ENCODE results near the gene IFFO2. TPM values are rescaled to one million over a fixed set of nuclear protein-coding genes. Genes with fewer than 3 reads are reported as not detected.
A peak's percentile ranks its signal among the peaks of the same experiment; 100 is the strongest.

The IFFO2 gene
- total and polyA plus RNA-seq, 2 donors (not counting 1 experiment from before 2014, with no cell fraction given) = 16.8 to 19.2 TPM

DNA sequence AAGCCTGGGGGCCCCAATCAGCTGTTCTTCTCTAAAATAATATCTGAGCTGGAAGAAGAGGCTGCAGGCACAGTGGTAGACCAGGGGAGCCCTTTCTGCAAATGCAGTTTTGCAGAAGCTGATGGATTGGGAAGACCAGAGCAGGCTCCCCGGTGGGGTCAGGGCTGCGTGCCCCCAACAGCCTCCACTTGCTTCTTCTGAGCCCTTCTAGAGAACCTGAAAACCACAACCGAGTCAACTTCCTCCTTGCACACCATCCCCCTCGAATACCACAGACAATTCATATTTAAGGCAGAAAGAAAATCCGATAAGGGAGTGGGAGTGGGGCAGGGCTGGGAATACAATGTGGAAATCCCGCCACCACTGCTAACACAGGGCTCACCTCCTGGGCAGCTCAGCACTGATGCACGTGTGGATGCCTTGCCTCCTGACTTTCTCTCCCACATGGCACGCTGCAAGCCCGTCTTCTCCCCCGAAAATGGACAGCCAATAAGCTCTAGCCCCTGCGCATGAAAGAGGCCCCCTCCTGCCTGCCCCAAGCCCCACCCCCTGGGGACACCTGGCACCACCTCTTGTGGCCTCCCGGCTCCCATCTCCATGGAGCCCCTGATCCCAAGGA lies 28.7 kb downstream of the IFFO2 start:
- ChIA-PET POLR2A (interaction anchor here (0.6 to 2.6 kb wide), 9 partner anchors 16 to 536 kb away, joined by 3 to 37 read pairs (median 7); partner anchors contain the start of genes ALDH4A1 and IFFO2), CTCF (interaction anchor here (0.6 to 9.7 kb wide), 9 partner anchors 15 to 129 kb away, joined by 3 to 127 read pairs (median 9); partner anchors contain the start of genes ALDH4A1 and IFFO2)
- TF ChIP-seq EZH2 (IDR thresholded peaks at IDR 0.05; ENCODE audit: borderline replicate concordance, insufficient read depth, low read depth, low read length, poor library complexity, severe bottlenecking) = no peak
- TF ChIP-seq, protein P1, sequence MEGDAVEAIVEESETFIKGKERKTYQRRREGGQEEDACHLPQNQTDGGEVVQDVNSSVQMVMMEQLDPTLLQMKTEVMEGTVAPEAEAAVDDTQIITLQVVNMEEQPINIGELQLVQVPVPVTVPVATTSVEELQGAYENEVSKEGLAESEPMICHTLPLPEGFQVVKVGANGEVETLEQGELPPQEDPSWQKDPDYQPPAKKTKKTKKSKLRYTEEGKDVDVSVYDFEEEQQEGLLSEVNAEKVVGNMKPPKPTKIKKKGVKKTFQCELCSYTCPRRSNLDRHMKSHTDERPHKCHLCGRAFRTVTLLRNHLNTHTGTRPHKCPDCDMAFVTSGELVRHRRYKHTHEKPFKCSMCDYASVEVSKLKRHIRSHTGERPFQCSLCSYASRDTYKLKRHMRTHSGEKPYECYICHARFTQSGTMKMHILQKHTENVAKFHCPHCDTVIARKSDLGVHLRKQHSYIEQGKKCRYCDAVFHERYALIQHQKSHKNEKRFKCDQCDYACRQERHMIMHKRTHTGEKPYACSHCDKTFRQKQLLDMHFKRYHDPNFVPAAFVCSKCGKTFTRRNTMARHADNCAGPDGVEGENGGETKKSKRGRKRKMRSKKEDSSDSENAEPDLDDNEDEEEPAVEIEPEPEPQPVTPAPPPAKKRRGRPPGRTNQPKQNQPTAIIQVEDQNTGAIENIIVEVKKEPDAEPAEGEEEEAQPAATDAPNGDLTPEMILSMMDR (IDR thresholded peaks at IDR 0.05) = no peak
- no peaks in the 10 kb centered on the region for H3K27me3 ChIP-seq (replicated peaks in 1 of 4; ENCODE audit: control extremely low read depth in 1 of 4, control insufficient read depth in 3 of 4, insufficient read depth in 4 of 4, low read length in 3 of 4)
- peak; percentile 56 for ATAC-seq (ENCODE audit: low read depth)
- Mint-ChIP-seq H3K27ac (peak overlapping the region; percentile 97), H3K9me3 (ENCODE audit: insufficient read depth) (no peaks in the 10 kb centered on the region), H3K4me1 (peaks cover 83% of the 10 kb centered on the region), H3K27me3 (no peaks in the 10 kb centered on the region), H3K4me3 (peak overlapping the region; percentile 68)
- intact Hi-C loops (cut with micrococcal nuclease) = loop anchor here (1.0 to 5.0 kb wide), 5 partner anchors 20 to 45 kb away; partner anchors contain the start of genes ALDH4A1 and IFFO2
- H3K9ac ChIP-seq (ENCODE audit: low read length) = peak overlapping the region; percentile 57
- H3K4me3 ChIP-seq (ENCODE audit: control extremely low read depth in 1 of 5, extremely low read depth in 1 of 5, insufficient read depth in 1 of 5, low read depth in 2 of 5, low read length in 4 of 5) = peak overlapping the region in 4 of 5 experiments; percentile 28 to 51 (median 40)
- peaks cover 87% of the 10 kb centered on the region for H3K79me2 ChIP-seq (ENCODE audit: control insufficient read depth, insufficient read depth, low read length)
- no peaks in the 10 kb centered on the region for H3K36me3 ChIP-seq (replicated peaks in 1 of 2; ENCODE audit: control extremely low read depth in 1 of 2, control insufficient read depth in 1 of 2, extremely low read depth in 1 of 2, insufficient read depth in 2 of 2, low read length in 1 of 2)
- H2AFZ ChIP-seq (ENCODE audit: insufficient read depth, low read depth, low read length, poor library complexity, severe bottlenecking) = peak overlapping the region; percentile 9
- H3K27ac ChIP-seq (ENCODE audit: low read length in 2 of 2) = peak overlapping the region; percentile 73 to 85
- H3K4me1 ChIP-seq (ENCODE audit: control insufficient read depth in 2 of 2, insufficient read depth in 2 of 2, low read length in 2 of 2) = peaks cover 61 to 63% of the 10 kb centered on the region in 2 donors
- peaks cover 69% of the 10 kb centered on the region for H4K20me1 ChIP-seq (ENCODE audit: control insufficient read depth, insufficient read depth, low read length, poor library complexity, severe bottlenecking)
- no peaks in the 10 kb centered on the region for H3K9me3 ChIP-seq (ENCODE audit: control extremely low read depth in 1 of 3, control insufficient read depth in 2 of 3, insufficient read depth in 1 of 3, low read length in 2 of 3)
- WGBS (ENCODE audit: insufficient coverage) = 7% methylated on average over 7 of the region's 12 CpGs
- peak; percentile 74 for DNase-seq
- H3K4me2 ChIP-seq (replicated peaks; ENCODE audit: low read depth, low read length, poor library complexity, severe bottlenecking) = peak overlapping the region; percentile 81
